IPS-18c (cell line): Measurements from ENCODE around the gene DLX6.

Source experiments
- H3K4me3 ChIP-seq: 2 replicates; pipeline ENCODE4 v1.7.0; 2013; ENCODE audit warnings: low read depth, mild to moderate bottlenecking, low read length, moderate library complexity; ENCODE audit not compliant: insufficient read depth
- H3K9me3 ChIP-seq: one replicate; pipeline ENCODE4 v1.6.1; 2013; ENCODE audit warnings: mild to moderate bottlenecking, low read length, moderate library complexity; ENCODE audit not compliant: control insufficient read depth, insufficient read depth

The DLX6 gene

GRCh38 chr7:97016381-97017191 lies 11.2 kb downstream of the DLX6 start:
- Histone ChIP-seq H3K9me3 (peaks cover 3% of the 10 kb centered on the region), H3K4me3 (peak overlapping the region; percentile 36; the same call in 1 of the 2 replicates)

GRCh38 chr7:97017192-97018125 lies 12.1 kb downstream of the DLX6 start:
- Histone ChIP-seq H3K4me3 (peak overlapping the region; percentile 36; the same call in 1 of the 2 replicates), H3K9me3 (peaks cover 5% of the 10 kb centered on the region)

GRCh38 chr7:97018126-97018601 lies 12.8 kb downstream of the DLX6 start:
- no peak overlapping the region for H3K4me3 ChIP-seq
- H3K9me3 ChIP-seq: peaks cover 5% of the 10 kb centered on the region

GRCh38 chr7:97018791-97019531 lies 13.6 kb downstream of the DLX6 start:
- Histone ChIP-seq H3K9me3 (peaks cover 5% of the 10 kb centered on the region), H3K4me3 (no peak overlapping the region)

GRCh38 chr7:97019710-97020225 lies 14.4 kb downstream of the DLX6 start:
- H3K4me3 ChIP-seq: no peak overlapping the region
- peaks cover 5% of the 10 kb centered on the region for H3K9me3 ChIP-seq

GRCh38 chr7:97020601-97020995 lies 15.2 kb downstream of the DLX6 start:
- Histone ChIP-seq H3K9me3 (peaks cover 5% of the 10 kb centered on the region), H3K4me3 (peak overlapping the region; percentile 43; the same call in 1 of the 2 replicates)

- Histone ChIP-seq H3K9me3 (peaks cover 5% of the 10 kb centered on the region), H3K4me3 (peak overlapping the region; percentile 43; the same call in 1 of the 2 replicates)
These were observed 15.8 kb downstream of the DLX6 start for GRCh38 chr7:97020996-97021746.

- H3K9me3 ChIP-seq: peaks cover 7% of the 10 kb centered on the region
- H3K4me3 ChIP-seq: peak overlapping the region; percentile 43; the same call in 1 of the 2 replicates
These were observed 16.6 kb downstream of the DLX6 start for GRCh38 chr7:97021747-97022490.

- Histone ChIP-seq H3K4me3 (peak overlapping the region; percentile 31; the same call in 1 of the 2 replicates), H3K9me3 (peaks cover 8% of the 10 kb centered on the region)
These were observed 17.3 kb downstream of the DLX6 start for GRCh38 chr7:97022491-97023306.

- peaks cover 5% of the 10 kb centered on the region for H3K9me3 ChIP-seq
- peak within 1 kb of the TSS; percentile 51 for H3K4me3 ChIP-seq
These were observed 19.1 kb downstream of the DLX6 start, which contains the start of gene DLX5 for GRCh38 chr7:97024209-97025129. DLX5 (minus strand) TSS chr7:97024831; CDS start chr7:97024623, 208 bp downstream.

- peak overlapping the region; percentile 11; the same call in 1 of the 2 replicates for H3K4me3 ChIP-seq
- peaks cover 5% of the 10 kb centered on the region for H3K9me3 ChIP-seq
These were observed 19.8 kb downstream of the DLX6 start for GRCh38 chr7:97025130-97025499.

GRCh38 chr7:97025983-97026714 lies 20.8 kb downstream of the DLX6 start:
- Histone ChIP-seq H3K9me3 (peaks cover 5% of the 10 kb centered on the region), H3K4me3 (peak overlapping the region; percentile 31; the same call in 1 of the 2 replicates)

GRCh38 chr7:97026715-97027426 lies 21.5 kb downstream of the DLX6 start:
- Histone ChIP-seq H3K9me3 (peaks cover 4% of the 10 kb centered on the region), H3K4me3 (peak overlapping the region; percentile 45)
